ENCODE results near the gene NPY2R. TPM values are rescaled to one million over a fixed set of nuclear protein-coding genes. Genes with fewer than 3 reads are reported as not detected.

Gene NPY2R
- total RNA-seq: not detected

DNA sequence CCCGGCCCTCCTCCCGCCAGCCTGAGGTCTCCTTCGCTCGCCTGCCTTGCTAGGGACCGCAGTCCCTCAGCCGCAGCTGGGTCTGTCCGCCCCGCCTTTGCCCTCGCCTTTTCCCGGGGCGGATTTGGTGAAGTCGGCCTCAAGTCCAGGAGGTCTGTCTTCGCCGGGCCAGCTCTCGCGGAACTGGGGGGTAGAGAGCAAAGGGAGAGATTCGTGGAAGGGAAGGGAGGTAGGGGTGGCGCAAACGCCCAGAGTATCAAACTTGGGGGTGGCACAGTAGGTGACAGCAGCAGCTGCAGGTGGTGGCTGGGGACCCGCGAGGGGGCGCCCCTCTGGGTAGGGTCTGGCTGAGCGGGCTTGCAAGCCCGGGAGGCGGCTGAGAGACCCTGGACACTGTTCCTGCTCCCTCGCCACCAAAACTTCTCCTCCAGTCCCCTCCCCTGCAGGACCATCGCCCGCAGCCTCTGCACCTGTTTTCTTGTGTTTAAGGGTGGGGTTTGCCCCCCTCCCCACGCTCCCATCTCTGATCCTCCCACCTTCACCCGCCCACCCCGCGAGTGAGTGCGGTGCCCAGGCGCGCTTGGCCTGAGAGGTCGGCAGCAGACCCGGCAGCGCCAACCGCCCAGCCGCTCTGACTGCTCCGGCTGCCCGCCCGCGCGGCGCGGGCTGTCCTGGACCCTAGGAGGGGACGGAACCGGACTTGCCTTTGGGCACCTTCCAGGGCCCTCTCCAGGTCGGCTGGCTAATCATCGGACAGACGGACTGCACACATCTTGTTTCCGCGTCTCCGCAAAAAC is at the start of gene NPY2R:
Gene NPY2R, plus strand, starts transcription at position 379 of the 797 bp plus-strand sequence. CDS start 5,304 bp downstream, outside the sequence.
- ATAC-seq: no peak

DNA sequence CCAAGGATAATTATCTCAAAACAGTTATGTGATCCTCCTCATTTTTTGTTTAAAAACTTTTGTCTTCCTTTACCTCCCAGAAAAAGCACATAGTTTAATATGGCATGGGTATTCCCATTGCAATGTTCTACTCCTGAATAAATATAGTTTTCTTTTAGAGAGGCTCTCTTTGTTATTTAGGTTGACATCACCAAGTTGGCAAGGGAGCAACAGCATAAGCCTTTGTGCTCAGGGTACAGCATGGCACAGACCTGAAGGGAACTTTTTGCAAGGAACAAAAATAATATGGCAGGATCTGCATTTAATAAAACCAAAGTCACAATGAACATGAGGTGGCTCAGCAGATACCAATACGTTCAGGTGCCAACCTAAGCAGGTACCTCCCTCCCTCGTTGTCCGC is 47.1 kb upstream of the NPY2R start:
- no peak for ATAC-seq

- no peak for ATAC-seq
Measured at GRCh38 chr4:155164718-155165117, 43.7 kb upstream of the NPY2R start.

DNA sequence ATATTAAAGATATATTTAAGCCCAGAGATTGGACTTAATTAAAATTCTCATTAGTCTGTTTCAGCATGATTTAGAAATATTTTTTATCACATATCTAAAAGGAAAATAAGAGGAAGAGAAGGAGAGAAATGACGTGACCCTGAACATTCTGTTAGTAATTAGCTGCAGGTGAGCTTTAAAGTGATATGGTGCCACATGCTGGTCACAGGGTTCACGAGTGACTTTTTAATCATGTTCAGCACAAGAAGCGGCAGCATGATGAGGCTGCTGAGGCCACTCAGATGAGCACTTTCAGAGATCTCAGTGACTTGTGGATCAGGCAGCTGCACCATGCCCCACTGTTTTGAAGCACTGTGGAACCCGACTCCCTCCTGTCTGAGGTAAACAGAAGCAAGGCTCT is 37.9 kb upstream of the NPY2R start:
- no peak for ATAC-seq

GRCh38 chr4:155173371-155173770 is 35.1 kb upstream of the NPY2R start:
- no peak for ATAC-seq

- ATAC-seq: no peak
Measured at GRCh38 chr4:155174668-155175067, 33.8 kb upstream of the NPY2R start.

GRCh38 chr4:155179216-155179615 is 29.2 kb upstream of the NPY2R start:
- no peak for ATAC-seq

DNA sequence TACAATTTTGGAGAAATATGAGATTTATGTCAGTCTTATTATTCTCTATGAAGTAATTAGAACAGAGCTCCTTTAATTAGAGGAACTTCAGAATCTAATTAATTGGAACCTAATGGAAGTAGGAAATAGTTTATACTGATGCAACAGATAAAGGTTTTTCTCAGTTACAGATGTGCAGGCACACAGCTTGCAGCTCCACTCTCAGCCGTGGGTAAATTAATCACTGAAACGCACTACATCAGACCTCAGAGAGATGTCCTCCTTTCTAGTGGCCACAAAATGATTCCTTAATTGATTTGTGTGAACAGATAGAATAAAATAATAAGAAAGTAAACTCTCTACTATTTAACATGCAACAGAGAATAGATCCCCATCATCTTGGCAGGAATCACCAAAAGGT is 21.5 kb upstream of the NPY2R start:
- ATAC-seq: no peak

- ATAC-seq: no peak
Measured at GRCh38 chr4:155187989-155188388, 20.4 kb upstream of the NPY2R start.

DNA sequence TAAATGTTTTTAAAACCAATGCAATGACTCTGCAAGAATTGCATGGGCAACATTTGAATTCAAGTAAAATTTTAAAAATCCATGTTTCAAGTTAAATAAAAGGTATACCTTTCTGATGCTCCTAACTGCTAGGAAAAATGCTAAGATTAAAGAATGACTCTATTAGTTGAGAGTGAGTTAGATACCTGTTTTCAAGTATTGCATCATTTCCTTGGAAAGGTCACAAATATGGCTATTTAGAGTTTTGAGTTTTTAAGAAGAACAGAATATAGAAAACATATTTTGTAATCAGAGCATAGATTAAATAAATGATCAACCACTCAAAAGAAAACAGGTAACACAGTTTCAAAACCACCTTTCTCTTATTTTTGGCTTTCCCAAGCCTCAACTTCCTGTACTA is 18.3 kb upstream of the NPY2R start:
- ATAC-seq: no peak

GRCh38 chr4:155197757-155198156 is 10.7 kb upstream of the NPY2R start:
- no peak for ATAC-seq

- ATAC-seq: no peak
Measured at GRCh38 chr4:155207534-155208257, 740 bp upstream of the NPY2R start.

- no peak for ATAC-seq
Measured at GRCh38 chr4:155220025-155220424, 11.6 kb downstream of the NPY2R start.

DNA sequence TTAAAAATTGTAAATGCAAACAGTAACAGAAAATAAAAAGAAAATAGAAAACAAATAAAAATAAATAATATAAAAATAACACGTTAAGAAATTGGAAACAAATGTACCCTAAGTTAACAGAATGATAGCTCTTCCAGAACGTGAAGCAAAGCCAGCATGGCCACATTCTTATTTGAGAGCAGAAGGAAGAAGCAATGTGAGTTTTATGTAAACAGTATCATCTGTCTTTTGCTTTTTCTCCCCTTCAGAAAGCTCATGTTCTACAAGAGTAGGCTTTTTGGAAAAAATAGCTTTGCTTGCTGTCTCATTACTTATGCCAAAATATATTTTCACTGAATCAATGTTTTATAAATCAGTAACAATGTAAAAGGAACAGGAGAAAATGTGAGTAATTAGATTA is 18.7 kb downstream of the NPY2R start:
- no peak for ATAC-seq

DNA sequence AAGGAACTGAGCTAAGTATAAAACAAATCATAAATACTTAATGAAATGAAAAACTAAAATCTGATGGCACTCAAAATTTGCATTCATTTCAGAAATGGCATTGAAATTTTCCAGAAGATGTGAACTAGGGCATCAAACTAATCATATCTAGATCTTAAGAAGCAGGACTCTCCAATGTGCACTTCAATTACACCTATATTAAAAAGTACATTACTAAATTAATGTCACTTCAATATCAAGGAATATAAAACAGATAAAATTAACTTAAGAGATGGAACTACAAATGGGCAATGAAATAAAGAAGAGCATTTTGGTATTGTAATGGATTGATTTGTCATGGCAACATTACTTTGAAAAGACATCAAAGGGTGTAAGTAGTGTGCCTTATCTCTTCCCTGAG is 20.3 kb downstream of the NPY2R start:
- ATAC-seq: no peak

GRCh38 chr4:155232432-155232831 is 24.0 kb downstream of the NPY2R start:
- ATAC-seq: no peak

DNA sequence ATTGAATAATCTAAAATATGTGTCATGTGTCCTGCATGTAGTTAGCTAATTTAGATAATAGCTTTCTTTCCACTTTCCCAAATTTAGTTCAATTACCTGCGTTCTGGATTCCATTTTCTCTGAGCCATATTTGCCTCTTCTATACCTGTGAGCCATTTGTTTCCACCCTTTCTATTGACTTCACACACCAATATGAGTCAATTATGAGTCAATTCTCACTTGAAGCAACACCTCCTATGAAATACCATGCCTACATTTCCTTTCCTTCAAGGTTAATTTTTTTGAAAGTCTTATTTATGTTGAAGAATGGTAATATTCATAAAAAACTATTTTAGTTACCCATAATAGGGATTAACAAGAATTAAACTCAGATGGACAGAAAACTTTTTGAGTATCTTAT is 25.8 kb downstream of the NPY2R start:
- no peak for ATAC-seq

- ATAC-seq: no peak
Measured at GRCh38 chr4:155237567-155237966, 29.1 kb downstream of the NPY2R start.

GRCh38 chr4:155241225-155241624 is 32.8 kb downstream of the NPY2R start:
- ATAC-seq: no peak

GRCh38 chr4:155241664-155242063 is 33.2 kb downstream of the NPY2R start:
- no peak for ATAC-seq

DNA sequence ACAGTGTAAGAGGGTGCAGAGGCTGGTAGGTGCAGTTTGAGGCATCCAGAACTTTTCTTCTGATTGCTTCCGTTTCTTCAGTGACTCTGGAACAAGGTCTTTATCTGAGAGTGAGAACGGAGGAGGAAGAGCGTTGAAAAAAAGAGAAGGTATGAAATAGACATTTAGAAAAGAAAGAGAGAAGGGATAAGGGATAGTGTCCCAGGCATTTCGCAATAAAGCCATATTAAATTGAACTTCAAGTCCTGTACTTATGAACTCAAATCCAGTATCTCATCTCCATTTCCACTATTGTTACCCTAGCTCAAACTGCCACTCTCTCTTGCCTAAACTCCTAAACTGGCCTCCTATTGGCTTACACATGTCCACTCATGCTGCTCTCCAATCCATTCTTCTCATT is 36.7 kb downstream of the NPY2R start:
- no peak for ATAC-seq

GRCh38 chr4:155248002-155248896 is 39.8 kb downstream of the NPY2R start:
- no peak for ATAC-seq

GRCh38 chr4:155249016-155249566 is 40.7 kb downstream of the NPY2R start:
- no peak for ATAC-seq
